HK-2 (cell line): ENCODE results near the gene KCNK4.
"Not testable (repeated sequence)": the region's sequence is repeated elsewhere in the genome, so short reads cannot be mapped to it uniquely, and the experiment has no call there.

Source experiments
- DNase-seq: peaks from one replicate; pipeline ENCODE4 v3.0.0-alpha.2; 2018; ENCODE audit not compliant: unreplicated experiment

KCNK4 gene

DNA sequence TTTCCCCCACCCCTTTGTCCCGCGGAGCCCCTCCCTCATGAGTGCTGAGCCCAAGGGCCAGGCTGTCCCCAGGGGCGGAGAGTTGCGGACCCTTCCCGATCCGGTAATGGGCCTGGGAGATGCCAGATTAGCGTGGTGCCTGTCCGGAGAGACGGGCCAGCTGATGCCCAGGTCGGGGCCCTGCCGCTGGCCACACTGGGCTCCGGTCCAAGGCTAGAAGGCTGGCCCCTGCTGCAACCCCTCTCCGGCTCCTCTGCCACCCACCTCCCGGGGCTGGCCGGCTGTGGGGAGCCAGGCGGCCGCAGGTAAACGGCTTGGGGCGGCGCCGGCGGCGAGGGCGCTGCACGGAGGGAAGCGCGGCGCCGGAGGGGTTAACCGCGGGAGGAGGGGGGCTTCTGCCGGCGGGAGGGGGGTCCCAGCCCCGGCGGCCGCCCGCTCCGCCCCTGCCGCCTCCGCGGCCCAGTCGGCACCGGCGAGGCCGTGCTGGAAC is at the start of gene KCNK4:
Gene KCNK4 (plus strand): TSS at position 41 of the 490 bp plus-strand sequence. CDS start 1,717 bp downstream, outside the sequence.
- no peak for DNase-seq

DNA sequence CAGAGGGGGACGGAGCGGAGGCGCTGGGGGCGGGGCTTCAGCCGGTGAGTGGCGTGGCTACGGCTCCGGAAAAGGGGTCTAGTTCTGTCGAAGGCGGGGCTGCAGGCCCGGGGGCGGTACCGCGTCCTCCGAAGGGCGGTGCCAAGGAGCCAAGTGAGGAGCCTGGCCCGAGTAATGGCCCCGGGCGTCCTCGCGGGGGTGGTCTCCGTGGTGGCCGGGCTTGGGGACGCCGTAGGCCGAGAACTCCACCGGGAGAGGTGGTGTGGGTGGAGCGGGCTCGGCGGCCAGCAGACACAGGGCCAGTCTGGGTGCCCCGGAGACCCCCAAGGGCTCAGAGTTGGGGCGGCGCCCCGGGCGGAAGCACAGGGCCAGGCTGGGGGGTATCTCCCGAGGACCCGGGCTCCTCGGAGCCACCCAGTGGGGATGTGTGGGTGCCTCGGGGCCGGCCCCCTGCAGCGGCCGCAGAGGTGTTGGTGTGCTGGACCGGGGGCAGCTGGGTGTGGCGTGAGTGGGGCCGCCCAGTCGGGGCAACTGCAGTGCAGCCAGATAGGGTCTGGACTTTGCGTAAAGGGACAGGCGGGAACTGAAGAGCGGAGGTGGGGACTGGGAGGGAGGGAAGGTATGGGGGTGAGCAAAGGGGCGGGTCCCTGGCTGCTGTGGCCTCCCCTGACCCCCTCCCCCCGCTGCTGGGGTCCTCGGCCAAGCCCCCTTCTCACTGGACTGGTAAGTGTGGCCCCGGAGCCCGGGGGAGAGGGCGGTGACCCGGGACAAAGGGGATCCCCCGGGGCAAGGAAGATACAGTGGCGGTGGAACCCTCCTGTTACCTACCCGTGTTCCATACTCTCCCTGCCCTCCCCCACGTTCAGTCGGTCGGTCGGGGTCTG is 49.4 kb upstream of the KCNK4 start:
- DNase-seq: peak; percentile 53

DNA sequence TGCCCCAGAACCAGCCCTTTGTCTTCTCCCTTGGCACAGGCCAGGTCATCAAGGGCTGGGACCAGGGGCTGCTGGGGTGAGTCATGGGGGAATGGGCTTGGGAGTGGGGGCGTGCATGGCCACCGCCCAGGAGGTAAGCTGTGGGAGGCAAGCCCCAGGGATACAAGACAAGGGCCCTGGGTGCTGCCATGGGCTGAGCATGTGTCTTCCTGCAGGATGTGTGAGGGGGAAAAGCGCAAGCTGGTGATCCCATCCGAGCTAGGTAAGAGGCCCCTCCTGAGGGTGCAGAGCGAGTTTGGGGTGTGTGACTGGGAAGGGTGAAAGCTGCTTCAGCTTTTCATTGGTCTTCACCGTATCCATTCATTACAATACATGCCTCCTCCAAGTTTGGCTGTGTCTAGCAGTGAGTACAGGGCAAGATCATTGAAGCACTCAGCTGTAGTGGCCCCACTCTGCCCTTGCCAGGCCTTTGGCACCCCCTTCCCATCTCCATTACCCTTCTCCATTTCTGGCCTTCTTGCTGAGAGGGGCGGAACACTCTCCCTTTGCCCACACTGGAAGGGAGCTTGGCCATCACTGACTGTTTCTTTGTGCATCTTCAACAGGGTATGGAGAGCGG is 47.8 kb upstream of the KCNK4 start:
- DNase-seq: no peak

DNA sequence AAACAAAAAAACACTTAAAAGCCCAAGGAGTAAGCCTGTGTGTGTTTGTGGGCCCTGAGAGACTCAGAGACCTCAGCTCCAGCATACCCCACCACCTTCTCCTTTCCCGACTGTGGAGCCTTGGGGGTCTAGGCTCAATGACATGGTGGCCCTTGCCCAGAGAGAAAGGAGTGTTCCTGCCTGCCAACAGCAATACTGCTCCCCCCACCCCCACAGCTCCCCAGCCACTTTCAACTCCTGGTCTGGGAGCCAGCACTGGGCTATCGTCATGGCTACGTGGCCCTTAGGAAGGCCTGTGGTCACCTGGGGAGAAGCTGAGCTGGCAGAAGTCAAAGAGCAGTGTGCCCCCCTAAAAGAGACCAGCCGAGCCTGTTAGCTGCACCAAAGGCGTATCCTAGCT is 47.0 kb upstream of the KCNK4 start:
- no peak for DNase-seq

DNA sequence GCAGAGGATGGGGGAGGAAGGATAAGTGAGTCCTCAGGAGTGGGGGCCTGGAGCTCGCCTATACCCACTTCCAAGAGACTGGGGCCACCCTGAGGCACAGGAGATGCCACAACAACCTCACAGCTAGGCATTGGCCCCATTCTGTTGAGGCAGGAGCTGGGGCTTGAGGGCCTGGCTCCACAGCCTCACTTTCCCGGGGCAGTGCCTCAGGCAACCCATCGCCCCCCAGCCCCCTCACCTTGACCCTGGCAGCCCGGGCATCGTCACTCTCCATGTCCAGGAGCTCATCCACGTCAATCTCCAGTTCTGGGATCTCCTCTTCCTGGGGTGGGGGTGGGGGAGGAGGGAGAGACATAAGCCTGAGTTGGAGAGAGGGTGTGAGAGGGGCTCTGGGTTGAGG is 46.1 kb upstream of the KCNK4 start:
- no peak for DNase-seq

DNA sequence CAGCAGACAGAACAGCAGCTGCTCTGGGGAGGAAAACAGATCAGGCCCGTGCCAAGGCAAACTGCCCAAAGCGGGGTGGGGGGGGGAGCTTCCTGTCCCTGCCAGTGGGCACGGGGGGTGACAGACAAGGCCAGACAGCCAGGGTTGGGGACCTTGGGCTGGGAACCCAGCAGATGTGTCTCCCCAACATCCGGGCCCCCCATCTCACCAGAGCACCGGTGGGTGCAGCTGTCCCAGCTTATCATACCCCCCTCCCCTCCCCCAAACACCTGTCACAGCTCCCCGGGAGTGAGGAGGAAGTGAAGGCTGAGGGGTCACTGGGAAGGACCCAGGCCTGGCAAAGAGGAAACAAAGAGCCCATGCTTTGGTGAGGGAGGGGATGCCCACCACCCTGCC is 45.7 kb upstream of the KCNK4 start:
- DNase-seq: no peak

DNA sequence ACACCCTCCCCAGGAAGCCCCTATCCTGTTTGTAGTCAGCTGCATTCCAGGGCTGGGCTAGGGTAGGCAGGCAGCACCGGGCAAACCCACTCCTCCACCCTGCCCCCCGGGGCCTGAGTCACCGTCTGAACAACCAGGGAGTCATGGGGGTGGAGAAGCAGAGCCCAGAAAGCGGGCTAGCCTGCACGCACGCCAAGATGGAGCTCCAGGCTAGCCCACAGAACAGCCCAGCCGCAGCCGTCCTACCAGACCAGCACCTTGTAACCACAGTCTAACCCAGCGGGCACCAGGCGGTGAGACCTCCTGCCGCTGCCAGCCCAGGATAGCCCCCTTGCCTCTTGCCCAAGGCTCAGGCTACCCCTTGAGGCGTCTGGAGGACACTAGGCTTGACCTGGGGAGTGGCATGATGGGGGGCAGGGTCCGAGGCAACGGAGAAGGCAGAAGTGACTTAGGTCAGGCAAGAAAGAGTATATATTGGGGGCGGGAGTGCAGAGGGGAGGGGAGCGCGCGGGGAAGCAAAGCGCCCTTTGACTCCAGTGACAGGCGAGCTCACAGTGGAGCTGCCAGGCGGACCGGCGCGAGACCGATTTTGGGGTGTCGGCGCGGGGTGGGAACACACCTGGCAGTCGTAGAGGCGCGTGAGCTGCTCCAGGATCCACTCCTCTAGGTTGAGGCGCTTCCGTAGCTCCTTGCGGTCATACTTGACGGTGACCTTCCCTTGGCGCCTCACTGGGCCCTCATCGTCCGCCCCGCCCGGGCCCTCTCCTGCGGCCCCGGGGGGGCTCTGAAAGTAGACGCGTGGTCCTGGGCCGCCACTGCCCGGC is 45.1 kb upstream of the KCNK4 start:
- peak; percentile 82 for DNase-seq

DNA sequence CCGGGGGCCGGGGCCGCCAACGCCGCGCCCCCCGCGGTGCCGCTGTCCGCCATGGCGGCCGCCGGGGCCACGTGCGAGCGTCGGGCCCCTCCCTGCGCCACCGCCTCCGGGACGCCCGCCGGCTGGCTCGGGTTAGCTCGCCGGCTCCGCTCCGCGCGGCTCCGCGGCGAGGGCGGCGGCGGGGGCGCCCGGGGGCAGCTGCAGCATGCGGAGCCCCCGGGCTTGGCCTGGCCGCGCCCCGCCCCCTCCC is 44.6 kb upstream of the KCNK4 start:
- not testable (repeated sequence) for DNase-seq

DNA sequence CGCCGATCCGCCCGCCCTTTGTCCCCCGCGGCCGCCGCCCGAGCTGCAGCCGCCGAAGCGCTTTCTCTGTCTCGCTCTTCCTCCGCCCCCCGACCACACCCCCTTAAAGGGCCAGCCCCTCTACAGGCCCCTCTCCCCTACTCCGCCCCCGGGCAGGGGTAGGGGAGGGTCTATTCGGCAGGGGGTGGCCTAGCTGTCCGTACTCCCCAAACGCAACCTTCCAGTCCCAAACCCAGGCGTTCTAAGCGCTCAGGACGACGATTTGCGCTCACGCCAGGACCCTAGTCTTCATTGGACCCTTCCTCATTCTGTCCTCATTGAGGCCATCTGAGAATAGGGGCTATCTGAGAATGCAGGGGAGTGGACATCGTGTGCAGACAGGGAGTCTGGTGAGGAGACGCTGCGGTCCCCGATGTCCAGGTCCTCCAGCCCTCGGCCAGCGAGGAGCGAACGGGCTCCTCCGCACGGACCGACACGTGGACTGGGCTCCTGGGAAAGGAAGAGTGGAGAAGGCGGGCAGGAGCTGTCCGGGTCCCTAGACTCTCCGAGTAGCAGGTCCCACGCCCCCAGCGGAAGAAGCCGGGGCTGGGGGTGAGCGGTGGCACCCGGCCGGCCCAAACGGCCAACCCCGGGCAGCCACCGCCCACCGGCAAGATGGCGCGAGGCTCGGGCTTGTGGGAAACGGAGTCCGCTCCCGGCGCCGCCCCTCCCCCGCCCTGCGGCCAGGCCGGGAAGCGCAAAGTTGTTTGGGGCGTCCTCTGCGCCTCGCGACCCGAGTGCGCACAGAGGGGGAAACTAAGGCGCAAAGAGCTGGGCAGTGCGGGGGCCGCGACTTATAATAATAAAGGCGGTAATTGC is 44.0 kb upstream of the KCNK4 start, which contains the start of gene PPP1R14B:
Gene PPP1R14B (minus strand): TSS at position 73 of the 858 bp plus-strand sequence. CDS start 270 bp downstream, outside the sequence.
- peak; percentile 76 for DNase-seq

DNA sequence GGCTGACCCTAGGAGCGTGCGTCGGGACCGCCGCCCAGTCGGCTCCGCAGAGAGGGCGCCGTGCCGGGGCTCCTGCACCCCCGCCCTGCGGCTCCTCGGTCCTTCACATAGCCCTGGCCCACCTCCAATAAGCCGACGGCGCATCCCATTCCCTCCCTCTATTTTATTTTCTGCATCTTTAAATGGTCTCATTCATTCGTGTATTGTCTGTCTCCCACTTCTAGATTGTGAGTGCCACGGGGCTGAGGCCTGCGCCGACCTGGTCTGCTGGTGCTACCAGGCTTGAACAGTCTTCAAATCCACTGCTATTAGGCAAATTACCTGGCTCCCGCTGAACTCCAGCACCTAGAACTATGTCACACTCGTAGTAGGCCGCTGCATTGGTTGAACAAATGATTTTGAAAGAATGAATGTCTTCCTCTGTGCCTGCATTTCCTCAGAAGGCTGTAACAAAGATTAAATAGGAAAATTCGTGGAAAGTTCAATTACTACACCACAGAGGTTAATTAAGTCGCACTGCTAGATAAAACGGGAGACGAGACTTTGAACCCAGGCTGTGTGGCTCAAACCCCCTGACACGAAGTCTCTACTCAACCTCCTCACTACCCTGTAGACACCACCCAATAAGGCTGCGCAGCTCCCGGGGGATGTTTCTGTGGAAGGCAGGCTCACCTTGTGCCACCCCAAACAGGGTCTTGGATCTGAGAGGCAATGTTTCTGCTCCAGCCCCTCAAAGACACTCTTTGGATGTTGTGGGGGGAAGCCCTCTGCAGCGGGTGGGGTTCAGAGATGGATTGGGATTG is 43.2 kb upstream of the KCNK4 start:
- DNase-seq: no peak

DNA sequence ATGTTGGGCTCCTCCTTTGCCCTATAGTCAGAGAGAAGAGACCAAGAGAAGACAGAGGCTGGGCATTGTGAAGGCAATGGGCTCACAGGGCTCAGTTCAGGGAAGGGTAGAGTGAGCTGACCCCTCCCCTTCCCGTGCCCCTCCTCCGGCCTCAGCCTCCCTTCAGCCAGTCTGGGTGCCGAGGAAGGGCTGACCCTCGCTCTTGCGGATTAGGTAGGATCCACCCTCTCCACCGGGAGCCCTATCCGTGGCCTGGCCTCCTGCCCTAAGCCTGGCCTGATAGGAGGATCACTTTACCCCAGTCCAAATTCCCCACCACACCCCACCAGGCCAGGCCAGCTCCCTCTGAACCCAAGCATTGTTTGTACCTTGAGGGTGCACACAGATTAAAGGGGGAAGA is 42.5 kb upstream of the KCNK4 start:
- no peak for DNase-seq

DNA sequence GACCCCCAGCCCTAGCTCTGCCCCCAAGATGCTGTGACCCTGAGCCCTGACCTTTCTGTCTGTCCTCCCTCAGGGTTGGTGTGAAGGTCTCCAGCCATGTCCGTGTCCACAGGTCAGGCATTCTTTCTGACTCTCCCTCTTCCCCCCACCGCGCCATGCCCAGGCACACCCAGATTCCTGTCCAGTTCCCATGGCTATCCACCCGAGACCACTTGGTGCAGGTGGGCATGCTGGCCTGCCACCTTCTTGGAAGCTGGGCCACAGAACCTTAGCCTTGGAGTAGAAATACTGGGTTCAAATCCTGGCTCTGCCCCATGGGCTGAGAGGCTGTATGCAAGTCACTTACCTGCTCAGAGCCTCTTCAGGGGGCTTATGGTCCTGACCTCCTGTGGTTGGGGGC is 42.1 kb upstream of the KCNK4 start:
- no peak for DNase-seq

DNA sequence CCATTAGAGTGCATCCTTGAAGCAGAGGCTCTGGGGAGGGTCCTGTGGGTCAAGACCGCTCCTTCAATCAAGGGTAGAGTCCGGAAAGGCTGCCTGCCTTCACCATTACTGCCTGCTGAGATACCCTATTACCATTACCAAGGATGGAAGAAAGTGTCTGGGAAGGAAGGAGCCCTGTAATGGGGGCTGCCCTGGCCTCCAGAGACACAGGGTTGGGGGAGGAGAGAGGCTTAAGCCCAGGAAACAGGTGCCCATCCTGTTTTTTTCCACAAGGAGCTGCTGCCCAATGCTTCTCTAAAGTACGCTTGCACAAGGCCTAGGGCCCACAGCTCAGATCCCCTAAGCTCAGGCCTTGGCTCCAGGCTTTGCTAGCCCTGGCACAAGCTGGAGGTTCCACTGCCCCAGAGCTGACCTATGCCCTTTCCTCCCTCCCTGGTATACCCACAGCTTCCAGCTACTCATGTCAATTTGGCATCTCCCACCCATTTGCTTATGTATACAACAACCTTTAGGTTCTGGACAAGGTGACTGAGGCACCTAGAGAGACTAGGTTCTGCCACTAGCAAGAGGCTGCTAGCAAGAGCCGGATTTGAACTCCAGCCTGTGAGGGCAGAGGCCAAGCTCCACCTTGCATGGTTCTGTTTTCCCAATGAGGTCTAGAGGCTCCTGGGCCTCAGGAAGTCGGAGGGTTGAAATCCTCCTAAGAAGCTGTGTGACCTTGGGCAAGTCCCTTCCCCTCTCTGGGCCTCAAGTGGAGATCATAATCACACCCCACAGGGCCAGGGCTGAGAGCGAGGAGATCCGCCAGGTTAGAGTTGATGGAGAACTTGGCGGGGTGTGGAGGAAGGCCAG is 41.3 kb upstream of the KCNK4 start:
- DNase-seq: no peak

DNA sequence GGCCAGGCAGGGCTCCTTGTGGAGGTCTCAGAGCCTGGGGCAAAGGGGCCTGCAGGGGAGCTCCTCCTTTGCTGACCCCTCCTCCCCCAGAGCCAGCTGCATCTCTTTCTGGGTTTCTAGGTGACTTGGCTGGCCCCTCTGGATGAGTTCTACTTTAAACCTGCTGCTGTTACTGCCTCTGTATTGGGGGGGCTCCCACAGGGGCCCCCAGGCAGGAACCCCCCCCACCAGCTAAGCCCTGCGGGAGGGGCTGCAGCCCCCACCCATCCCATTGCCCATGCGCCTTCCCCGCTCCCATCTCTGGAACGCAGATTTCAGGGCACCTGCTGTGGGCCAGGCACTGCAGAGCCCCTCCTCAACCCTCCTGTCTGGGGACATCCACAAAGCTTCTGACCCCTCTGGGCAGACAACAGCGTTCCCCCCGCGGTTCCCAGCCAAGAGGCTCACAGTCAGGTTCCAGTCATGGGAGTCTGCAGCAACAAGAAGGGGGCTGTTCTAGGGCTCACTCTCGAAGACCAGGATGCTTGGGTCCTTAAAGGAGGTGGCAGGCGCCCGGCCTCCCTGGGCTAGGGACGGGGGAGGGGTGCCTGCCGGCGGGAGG is 40.6 kb upstream of the KCNK4 start:
- DNase-seq: no peak

DNA sequence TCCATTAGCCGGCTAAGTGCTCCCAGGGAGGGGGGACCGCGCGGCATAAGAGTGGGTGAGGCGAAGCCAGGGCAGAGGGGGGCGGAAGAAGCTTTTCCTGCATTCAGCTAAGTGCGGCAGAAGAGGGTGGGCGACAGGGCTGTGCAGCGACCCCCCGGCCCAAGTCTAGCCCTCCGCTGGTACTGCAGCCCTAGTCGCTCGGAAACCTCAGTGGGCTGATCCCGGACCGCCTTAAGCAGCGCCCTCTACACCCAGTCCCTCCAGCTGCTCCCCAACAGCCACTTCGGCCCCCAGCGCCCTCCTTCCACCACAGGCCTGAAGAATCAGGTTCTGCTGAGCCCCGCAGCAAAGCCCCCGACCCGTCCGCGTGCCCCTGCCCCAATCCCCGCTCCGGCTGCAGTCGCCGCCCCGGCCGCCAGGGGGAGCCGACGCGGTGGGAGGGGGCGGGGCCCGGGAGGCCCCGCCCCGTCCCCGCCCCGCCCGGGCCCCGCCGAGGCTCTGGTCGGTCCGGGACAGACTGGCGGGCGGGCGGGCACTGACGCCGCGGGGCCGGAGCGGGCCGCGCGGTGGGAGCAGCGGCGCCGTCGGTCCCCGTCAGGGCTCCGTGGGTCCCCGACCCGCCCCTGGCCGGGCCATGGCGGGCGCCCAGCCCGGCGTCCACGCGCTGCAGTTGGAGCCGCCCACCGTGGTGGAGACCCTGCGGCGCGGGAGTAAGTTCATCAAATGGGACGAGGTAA is 39.9 kb upstream of the KCNK4 start, which contains the start of gene PLCB3:
Gene PLCB3 (plus strand): TSS at position 515 of the 737 bp plus-strand sequence. CDS start 120 bp downstream, at position 635.
- peak; percentile 51 for DNase-seq

DNA sequence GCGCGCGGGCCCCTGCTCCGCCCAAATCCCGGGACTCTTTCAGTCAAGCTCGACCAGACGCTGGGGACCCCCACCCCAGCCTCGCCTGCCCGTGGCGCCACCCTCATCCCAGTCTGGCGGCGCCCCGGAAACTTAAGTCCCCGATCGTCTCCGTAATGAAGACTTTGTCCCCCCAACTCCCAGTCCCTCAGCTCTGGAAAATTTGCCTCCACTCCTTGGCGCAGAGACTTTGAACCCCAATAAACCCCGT is 39.4 kb upstream of the KCNK4 start:
- no peak for DNase-seq

DNA sequence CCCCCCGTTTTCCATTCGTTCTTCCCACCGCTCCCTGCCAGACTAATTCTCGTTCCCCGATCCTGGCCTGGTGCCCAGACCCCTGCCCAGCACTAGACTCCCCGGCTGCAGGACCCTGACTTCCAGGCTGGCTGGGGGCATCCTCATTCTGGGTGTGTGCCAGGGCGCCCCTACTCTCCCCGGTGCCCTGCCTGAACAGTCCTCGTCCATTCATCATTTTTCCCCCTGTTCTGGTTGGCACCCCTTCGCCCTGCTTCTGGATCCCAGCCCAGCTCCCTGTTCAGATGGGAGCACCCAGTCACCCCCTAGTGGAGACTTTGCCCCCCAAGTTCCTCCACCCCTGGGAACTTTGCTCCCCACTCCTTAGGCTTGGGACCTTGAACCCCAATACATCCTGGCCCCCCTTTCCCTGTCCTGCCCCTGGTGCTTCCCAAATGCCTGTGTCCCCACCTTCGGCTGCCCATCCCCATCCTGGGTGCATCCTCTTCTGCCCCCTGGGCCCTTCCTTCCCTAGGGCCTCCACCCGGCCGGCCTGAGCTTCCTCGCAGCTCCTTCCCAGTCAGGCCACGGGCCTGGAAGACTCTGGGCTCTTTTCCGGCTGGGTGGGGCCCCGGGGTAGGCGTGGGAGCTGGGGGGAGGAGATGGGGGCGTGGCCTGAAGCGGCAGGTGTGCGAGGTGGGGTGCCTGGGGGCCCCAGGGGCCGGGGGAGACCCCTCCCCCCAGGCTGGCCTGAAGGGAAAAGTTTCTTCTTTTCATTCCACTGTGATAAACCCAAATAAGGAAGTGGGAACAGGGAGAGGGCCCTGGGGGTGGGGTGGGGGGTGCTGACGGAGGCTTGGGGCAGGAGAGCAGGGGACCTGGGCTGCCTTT is 38.9 kb upstream of the KCNK4 start:
- peak; percentile 52 for DNase-seq

DNA sequence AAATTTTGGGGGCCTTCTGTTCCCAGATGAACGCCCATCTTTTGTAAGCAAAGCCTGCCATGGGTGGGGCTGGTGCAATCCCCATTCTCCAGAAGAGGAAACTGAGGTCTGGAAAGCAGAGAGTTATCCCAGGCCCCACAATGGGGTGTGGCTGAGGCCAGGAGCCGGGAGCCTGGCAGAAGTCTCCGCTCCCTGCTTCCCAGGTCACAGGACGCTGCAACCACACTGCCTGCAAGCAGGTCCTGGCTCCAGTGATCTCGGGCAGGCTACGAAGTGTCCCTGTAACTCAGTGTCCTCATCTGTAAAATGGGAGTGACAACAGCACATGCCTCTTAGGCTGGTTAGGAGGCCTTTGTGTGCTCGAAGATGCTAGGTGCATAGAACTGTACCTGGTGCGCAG is 38.1 kb upstream of the KCNK4 start:
- no peak for DNase-seq
